IMR-90 (cell line): ENCODE data around the gene MOB1B. TPM values are rescaled to one million over a fixed set of nuclear protein-coding genes. Genes with fewer than 3 reads are reported as not detected.

Source experiments
- ATAC-seq: fragments of 200-7000 bp; cut with Tn5 transposase; 2 replicates; pipeline ENCODE4 v1.9.1; 2020; ENCODE audit warnings: low read depth, mild to moderate bottlenecking, moderate library complexity
- BruUV-seq: library from RNA; stranded (reverse); fragments of 400-500 nt; replicated peaks from 2 replicates; lab custom pipeline; 2021; lab: Mats Ljungman, UMichigan
- CTCF ChIA-PET: fragments of 300-600 bp; formaldehyde crosslinking; extraction: SDS; loops from one replicate; lab custom pipeline; 2021; ENCODE audit warnings: antibody characterized with exemption; lab: Yijun Ruan, JAX
- POLR2A ChIA-PET: fragments of 300-600 bp; sonication (Branson Sonifier 250); formaldehyde crosslinking; loops from one replicate; lab custom pipeline; 2022; ENCODE audit warnings: antibody characterized with exemption; ENCODE audit not compliant: unreplicated experiment; lab: Charles Lee
- DNase-seq: peaks from one replicate; pipeline ENCODE4 v3.0.0; 2013
- H2AFZ ChIP-seq: replicated peaks from 2 replicates; pipeline ENCODE3; 2013; ENCODE audit warnings: low read length, mild to moderate bottlenecking; ENCODE audit not compliant: poor library complexity
- H2AK5ac ChIP-seq: 2 replicates; pipeline ENCODE4 v1.6.1; 2013; ENCODE audit warnings: low read depth, low read length, inconsistent platforms
- H2AK9ac ChIP-seq: replicated peaks from 2 replicates; pipeline ENCODE3; 2013; ENCODE audit warnings: mild to moderate bottlenecking, low read depth, low read length, moderate library complexity; ENCODE audit not compliant: poor library complexity
- H2BK120ac ChIP-seq: 2 replicates; pipeline ENCODE4 v1.6.1; 2013; ENCODE audit warnings: low read depth, low read length, inconsistent platforms
- H2BK15ac ChIP-seq: 3 replicates; pipeline ENCODE4 v1.6.1; 2013; ENCODE audit warnings: low read depth, low read length, inconsistent platforms
- H2BK20ac ChIP-seq: 2 replicates; pipeline ENCODE4 v1.6.1; 2013; ENCODE audit warnings: low read depth, mild to moderate bottlenecking, inconsistent platforms, low read length, moderate library complexity
- H2BK5ac ChIP-seq: 2 replicates; pipeline ENCODE4 v1.6.1; 2013; ENCODE audit warnings: mild to moderate bottlenecking, low read depth, low read length, inconsistent platforms; ENCODE audit not compliant: poor library complexity, severe bottlenecking
- H3K14ac ChIP-seq: replicated peaks from 2 replicates; pipeline ENCODE4 v1.6.1; 2013; ENCODE audit warnings: low read depth, low read length, inconsistent platforms
- H3K18ac ChIP-seq: 2 replicates; pipeline ENCODE4 v1.6.1; 2013; ENCODE audit warnings: low read depth, low read length, control low read depth
- H3K23ac ChIP-seq: 2 replicates; pipeline ENCODE4 v1.6.1; 2013; ENCODE audit warnings: low read depth, low read length, inconsistent platforms
- H3K27ac ChIP-seq: 2 replicates; pipeline ENCODE4 v1.5.1; 2013; ENCODE audit warnings: mild to moderate bottlenecking, control low read depth, low read length; ENCODE audit not compliant: insufficient read depth
- H3K27me3 ChIP-seq: 2 replicates; pipeline ENCODE4 v1.6.1; 2013; ENCODE audit warnings: low read length; ENCODE audit not compliant: control insufficient read depth, insufficient read depth
- H3K36me3 ChIP-seq: 2 replicates; pipeline ENCODE4 v1.6.1; 2013; ENCODE audit warnings: low read length, mixed read lengths; ENCODE audit not compliant: control insufficient read depth, insufficient read depth
- H3K4ac ChIP-seq: 2 replicates; pipeline ENCODE4 v1.6.1; 2013; ENCODE audit warnings: low read depth, low read length, inconsistent platforms
- H3K4me1 ChIP-seq: 2 replicates; pipeline ENCODE4 v1.6.1; 2013; ENCODE audit warnings: low read length, mixed read lengths; ENCODE audit not compliant: control insufficient read depth, insufficient read depth
- H3K4me2 ChIP-seq: 2 replicates; pipeline ENCODE4 v1.6.1; 2013; ENCODE audit warnings: low read depth, mild to moderate bottlenecking, control low read depth, low read length, moderate library complexity
- H3K4me3 ChIP-seq: 2 replicates; pipeline ENCODE4 v1.5.1; 2013; ENCODE audit warnings: low read depth, mild to moderate bottlenecking, control low read depth, low read length, moderate library complexity; ENCODE audit not compliant: insufficient read depth
- H3K56ac ChIP-seq: 2 replicates; pipeline ENCODE4 v1.6.1; 2013; ENCODE audit warnings: low read length, inconsistent platforms; ENCODE audit not compliant: insufficient read depth; ENCODE audit errors: extremely low read depth
- H3K79me1 ChIP-seq, 2 experiments: 2 replicates each; pipeline ENCODE4 v1.6.1; 2013; ENCODE audit warnings: low read length in 2 of 2, inconsistent platforms in 1 of 2, low read depth in 1 of 2
- H3K9ac ChIP-seq: 2 replicates; pipeline ENCODE4 v1.6.1; 2013; ENCODE audit warnings: low read depth, low read length, control low read depth
- H3K9me1 ChIP-seq: 2 replicates; pipeline ENCODE4 v1.6.1; 2013; ENCODE audit warnings: low read length, inconsistent platforms; ENCODE audit not compliant: insufficient read depth
- H3K9me3 ChIP-seq: 2 replicates; pipeline ENCODE4 v1.6.1; 2013; ENCODE audit warnings: low read length; ENCODE audit not compliant: control insufficient read depth, insufficient read depth
- H4K20me1 ChIP-seq: 2 replicates; pipeline ENCODE4 v1.6.1; 2013; ENCODE audit warnings: low read length, inconsistent platforms; ENCODE audit not compliant: insufficient read depth
- H4K5ac ChIP-seq: 2 replicates; pipeline ENCODE4 v1.6.1; 2013; ENCODE audit warnings: mild to moderate bottlenecking, low read depth, low read length, control low read depth
- H4K8ac ChIP-seq, 2 experiments: 2 replicates each; pipeline ENCODE4 v1.6.1; 2013; ENCODE audit warnings: low read depth in 2 of 2, low read length in 2 of 2, control low read depth in 1 of 2, inconsistent platforms in 1 of 2
- H4K91ac ChIP-seq: 2 replicates; pipeline ENCODE4 v1.6.1; 2013; ENCODE audit warnings: low read depth, low read length, inconsistent platforms; ENCODE audit not compliant: insufficient read depth
- MAFK ChIP-seq: IDR thresholded peaks from 2 replicates; pipeline ENCODE4 v1.6.1; 2012; ENCODE audit warnings: low read depth, low read length, improper control_type of control experiment
- MAZ ChIP-seq: IDR thresholded peaks from 2 replicates; pipeline ENCODE4 v1.6.1; 2012; ENCODE audit warnings: low read depth, mild to moderate bottlenecking, low read length, improper control_type of control experiment, moderate library complexity, borderline replicate concordance
- POLR2A ChIP-seq: IDR thresholded peaks from 2 replicates; pipeline ENCODE4 v1.6.1; 2012; ENCODE audit warnings: mild to moderate bottlenecking, low read depth, low read length
- RFX5 ChIP-seq: IDR thresholded peaks from 2 replicates; pipeline ENCODE4 v1.8.0; 2012; ENCODE audit warnings: low read depth, mild to moderate bottlenecking, low read length, moderate library complexity
- USF2 ChIP-seq: fragments of 150-350 bp; IDR thresholded peaks from 2 replicates; pipeline ENCODE4 v1.6.1; 2017; ENCODE audit warnings: mild to moderate bottlenecking, antibody characterized with exemption, low read length, low read depth
- WGBS, 2 experiments: methylation state at CpG; one replicate each; pipeline versions ENCODE4 v1.1.5 to v1.1.7; 2013; ENCODE audit warnings: missing lambda C conversion rate in 2 of 2; ENCODE audit not compliant: insufficient read length in 1 of 2; ENCODE audit errors: extremely low coverage in 2 of 2; 5-methylcytosine and 5-hydroxymethylcytosine counted together
- dilution Hi-C: fragments of 300-500 bp; cut with HindIII; formaldehyde crosslinking; loops from one replicate; pipeline ENCODE4 v1.14.3; 2018; ENCODE audit warnings: low sequenced_read_pairs; ENCODE audit not compliant: unreplicated experiment
- in situ Hi-C: fragments of 300-500 bp; cut with MboI; formaldehyde crosslinking; loops from 3 replicates; pipeline ENCODE4 v1.14.3; 2019; ENCODE audit warnings: low sequenced_read_pairs, inconsistent platforms, mixed read lengths
- intact Hi-C: fragments of 100-400 bp; cut with micrococcal nuclease; formaldehyde crosslinking; loops from 2 replicates; pipeline ENCODE4 v1.10.0; 2022
- polyA plus RNA-seq, 3 experiments: library from polyadenylated mRNA; depleted of rRNA; stranded (reverse); fragments of >200 nt; gene quantifications; 2 replicates each; pipeline ENCODE4 v1.2.3, GENCODE V29; 2012; ENCODE audit warnings: low replicate concordance in 1 of 3
- total RNA-seq: library from RNA; depleted of rRNA; stranded (reverse); fragments of >200 nt; gene quantifications from 2 replicates; pipeline ENCODE4 v1.2.3, GENCODE V29; 2012

MOB1B gene
- total and polyA plus RNA-seq, 2 of the 4 experiments (the other 2 are of a cell fraction), result 5.7 to 6.8 TPM

DNA sequence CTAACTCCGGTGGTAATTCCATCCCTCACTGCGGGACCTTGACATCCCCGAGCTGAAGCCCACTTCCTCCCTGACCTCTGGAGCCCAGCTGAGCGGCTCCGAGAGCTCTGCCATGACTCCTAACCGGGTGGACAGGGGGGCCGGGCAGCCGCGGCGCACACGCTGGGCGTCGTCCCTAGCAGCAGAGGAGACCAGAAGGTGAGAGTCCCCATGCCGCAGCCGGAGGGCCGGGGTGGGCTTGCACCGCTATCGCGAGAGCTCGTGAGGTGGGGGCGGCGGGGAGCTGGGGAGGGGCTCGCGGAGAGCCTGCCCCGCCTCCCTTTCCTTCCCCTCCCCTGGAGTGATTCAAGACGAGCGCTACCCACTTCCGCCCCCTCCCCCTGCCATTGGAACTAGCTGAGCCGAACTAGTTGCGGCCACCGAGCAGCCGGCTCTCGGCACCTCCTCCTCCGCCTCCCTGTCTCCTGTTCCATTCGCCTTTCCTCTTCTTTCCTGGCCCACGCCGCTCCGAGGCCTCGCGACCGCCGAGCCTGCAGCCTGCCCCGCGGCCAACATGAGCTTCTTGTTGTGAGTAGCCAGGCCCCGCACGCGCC, at the start of gene MOB1B (continued):
- TF ChIP-seq MAZ, result peak; percentile 86
- no peak for TF ChIP-seq USF2

- Histone ChIP-seq H3K9ac (no peak overlapping the region), H3K27me3 (no peaks in the 10 kb centered on the region), H2BK5ac (no peak overlapping the region), H3K56ac (no peak overlapping the region), H3K27ac (no peak overlapping the region), H4K8ac (no peak overlapping the region), H4K91ac (no peak overlapping the region), H4K5ac (no peak overlapping the region), H4K20me1 (no peaks in the 10 kb centered on the region), H3K36me3 (no peaks in the 10 kb centered on the region), H3K18ac (no peak overlapping the region), H3K4me2 (no peak overlapping the region), H3K4me1 (no peaks in the 10 kb centered on the region), H2BK120ac (no peak overlapping the region), H3K9me3 (no peaks in the 10 kb centered on the region), H2AK9ac (no peak overlapping the region), H3K9me1 (no peaks in the 10 kb centered on the region), H3K23ac (no peak overlapping the region), H3K4me3 (no peak overlapping the region), H2BK15ac (no peak overlapping the region), H3K14ac (no peak overlapping the region), H2AK5ac (no peak overlapping the region), H3K79me1 (no peaks in the 10 kb centered on the region), H3K4ac (no peak overlapping the region), H2BK20ac (no peak overlapping the region), H2AFZ (no peak overlapping the region)
- ChIA-PET POLR2A (no interaction called here), CTCF (no interaction called here)
- intact Hi-C loops, result no loop called here
- in situ Hi-C loops, result no loop called here
- no peak for DNase-seq
- ATAC-seq, result no peak
- dilution Hi-C loops, result no loop called here
- TF ChIP-seq RFX5 (no peak), POLR2A (no peak), MAFK (peak; percentile 75)
- WGBS, 2 experiments, result no CpG with 5 or more reads among the region's 2 CpGs
- BruUV-seq, result no TSS peak
These were observed 46.7 kb upstream of the MOB1B start for GRCh38 chr4:70855464-70855863.
